K562 (cell line): ENCODE data around the gene XPO1. TPM values are rescaled to one million over a fixed set of nuclear protein-coding genes. Genes with fewer than 3 reads are reported as not detected.
A peak's percentile ranks its signal among the peaks of the same experiment; 100 is the strongest.

ENCODE experiments used
- CCAR2 ChIP-seq: fragments of 200-400 bp; formaldehyde crosslinking; IDR thresholded peaks from 2 replicates; pipeline ENCODE4 v1.6.1; 2017; ENCODE audit warnings: mild to moderate bottlenecking, low read depth, low read length
- ELF1 ChIP-seq: fragments of 200-800 bp; sonication (Bioruptor generic); IDR thresholded peaks from 2 replicates; pipeline ENCODE4 v1.6.1; 2016; ENCODE audit warnings: missing genetic modification characterization, missing compliant biosample characterization
- HNRNPUL1 ChIP-seq: fragments of 200-400 bp; formaldehyde crosslinking; IDR thresholded peaks from 2 replicates; pipeline ENCODE4 v1.6.1; 2017; ENCODE audit warnings: low read length
- POLR2H ChIP-seq: IDR thresholded peaks from 2 replicates; pipeline ENCODE4 v1.6.1; 2016; ENCODE audit warnings: missing genetic modification characterization, low read depth, mild to moderate bottlenecking, control low read depth, missing compliant biosample characterization, moderate library complexity
- RBM17 ChIP-seq: fragments of 200-400 bp; formaldehyde crosslinking; IDR thresholded peaks from 2 replicates; pipeline ENCODE4 v1.6.1; 2017; ENCODE audit warnings: low read depth, mild to moderate bottlenecking, low read length, borderline replicate concordance
- SRF ChIP-seq, 2 experiments: fragments of 250-450, 450-650 bp in 1 of 2; sonication (Bioruptor Pico) in 1 of 2; sonication (generic) in 1 of 2; formaldehyde crosslinking; IDR thresholded peaks; 2 replicates each; pipeline versions ENCODE4 v1.5.0 to v1.5.1; 2020 to 2022; ENCODE audit warnings: mild to moderate bottlenecking in 1 of 2, missing genetic modification reagents in 1 of 2
- TAL1 ChIP-seq: fragments of 450-650 bp; IDR thresholded peaks from 2 replicates; pipeline ENCODE4 v1.6.1; 2016; ENCODE audit warnings: mild to moderate bottlenecking
- ZFX ChIP-seq: sonication (generic); formaldehyde crosslinking; IDR thresholded peaks from 2 replicates; pipeline ENCODE4 v1.8.0; 2022; ENCODE audit warnings: mild to moderate bottlenecking, missing genetic modification reagents, moderate library complexity
- ZNF785 ChIP-seq: fragments of 250-450 bp; sonication (Bioruptor Pico); IDR thresholded peaks from 2 replicates; pipeline ENCODE4 v1.4.0; 2020; ENCODE audit warnings: mild to moderate bottlenecking
- polyA plus RNA-seq, 8 experiments: library from polyadenylated mRNA; depleted of rRNA in 4 of 8; stranded (reverse) in 5 of 8; unstranded in 3 of 8; fragments of >200 nt; fragmentation: Nextera tagmentation in 2 of 8; fragmentation: Illumina TruSeq in 1 of 8; extraction: Ambion mirVana in 2 of 8; extraction: Trizol in 1 of 8; gene quantifications; 2 replicates each; pipeline versions ENCODE4 v1.2.1 to v1.2.3, GENCODE V29; 2011 to 2014; ENCODE audit warnings: inconsistent platforms in 1 of 8, missing spikeins in 1 of 8
- total RNA-seq, 7 experiments: library from RNA; depleted of rRNA in 6 of 7; stranded (reverse); fragments of >200 nt in 6 of 7; fragmentation: Illumina TruSeq in 2 of 7; extraction: Trizol in 2 of 7; gene quantifications; 2 replicates each; pipeline versions ENCODE4 v1.2.1 to v1.2.3, GENCODE V29; 2011 to 2021; ENCODE audit warnings: low replicate concordance in 1 of 7
- TF ChIP-seq, protein P1 (sequence below): fragments of 450-650 bp; IDR thresholded peaks from 2 replicates; pipeline ENCODE4 v1.6.1; 2016; ENCODE audit warnings: antibody characterized with exemption
- TF ChIP-seq, protein P2 (sequence below), 2 experiments: fragments of 450-650 bp; IDR thresholded peaks; 2 replicates each; pipeline ENCODE4 v1.6.1; 2016
- TF ChIP-seq, protein P3 (sequence below): fragments of 250-450 bp; sonication (Bioruptor Pico); IDR thresholded peaks from 2 replicates; pipeline ENCODE4 v1.5.1; 2021; ENCODE audit warnings: mild to moderate bottlenecking
- TF ChIP-seq, protein P4 (sequence below): fragments of 250-450 bp; sonication (Bioruptor Pico); IDR thresholded peaks from 2 replicates; pipeline ENCODE4 v1.5.0; 2021; ENCODE audit warnings: mild to moderate bottlenecking, borderline replicate concordance

Gene XPO1
- total and polyA plus RNA-seq, 9 of the 15 experiments (the other 6 are each of a cell fraction or from before 2014, with no cell fraction given): 86.2 to 307 (median 216) TPM

DNA sequence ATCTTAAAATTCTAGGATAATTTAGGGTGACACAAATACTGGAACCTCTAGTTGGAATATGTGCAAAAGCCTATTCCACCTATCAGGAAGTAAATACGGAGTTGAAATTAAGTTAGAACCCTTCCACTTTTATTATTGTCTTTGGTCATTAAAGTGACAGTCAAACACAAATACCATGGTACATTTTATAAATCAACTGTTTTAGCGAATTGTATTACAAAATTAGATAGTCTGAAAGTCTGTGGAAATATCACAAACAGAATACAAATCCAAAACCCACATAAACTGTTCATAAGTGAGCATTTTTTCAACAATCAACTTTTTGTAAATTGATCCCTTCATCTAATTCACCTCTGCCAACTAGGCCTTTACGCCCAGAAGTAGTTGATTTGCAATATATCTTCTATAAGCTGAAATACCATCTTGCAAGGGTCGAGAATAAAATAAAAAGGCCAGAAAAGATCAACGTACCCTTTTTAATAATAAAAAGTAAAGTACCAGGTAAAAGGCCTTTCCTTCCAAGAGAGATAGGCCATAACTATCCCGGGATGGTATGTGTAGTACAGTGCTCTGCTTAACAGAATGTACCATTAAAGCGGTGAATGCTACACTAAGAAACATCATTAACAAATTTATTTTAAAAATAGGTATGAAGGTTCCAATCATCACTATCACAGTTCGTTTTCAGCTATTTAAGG, 68.6 kb downstream of the XPO1 start (continued):
- TF ChIP-seq, protein P1, sequence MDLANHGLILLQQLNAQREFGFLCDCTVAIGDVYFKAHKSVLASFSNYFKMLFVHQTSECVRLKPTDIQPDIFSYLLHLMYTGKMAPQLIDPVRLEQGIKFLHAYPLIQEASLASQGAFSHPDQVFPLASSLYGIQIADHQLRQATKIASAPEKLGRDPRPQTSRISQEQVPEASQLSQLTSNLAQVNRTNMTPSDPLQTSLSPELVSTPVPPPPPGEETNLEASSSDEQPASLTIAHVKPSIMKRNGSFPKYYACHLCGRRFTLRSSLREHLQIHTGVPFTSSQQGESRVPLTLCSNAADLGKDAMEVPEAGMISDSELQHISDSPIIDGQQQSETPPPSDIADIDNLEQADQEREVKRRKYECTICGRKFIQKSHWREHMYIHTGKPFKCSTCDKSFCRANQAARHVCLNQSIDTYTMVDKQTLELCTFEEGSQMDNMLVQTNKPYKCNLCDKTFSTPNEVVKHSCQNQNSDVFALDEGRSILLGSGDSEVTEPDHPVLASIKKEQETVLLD: no peak
- TF ChIP-seq ELF1 (tag) (0 out of 2 replicates have a peak, but pooled peaks have one; percentile 24), SRF (CRISPR knock-in tag; IDR thresholded peaks at IDR 0.05) (no peak), TAL1 (no peak), CCAR2 (no peak), ZFX (CRISPR knock-in tag) (peak; percentile 56), HNRNPUL1 (no peak), POLR2H (tag) (peak; percentile 51), RBM17 (no peak), ZNF785 (CRISPR knock-in tag) (no peak)
- TF ChIP-seq, protein P2, sequence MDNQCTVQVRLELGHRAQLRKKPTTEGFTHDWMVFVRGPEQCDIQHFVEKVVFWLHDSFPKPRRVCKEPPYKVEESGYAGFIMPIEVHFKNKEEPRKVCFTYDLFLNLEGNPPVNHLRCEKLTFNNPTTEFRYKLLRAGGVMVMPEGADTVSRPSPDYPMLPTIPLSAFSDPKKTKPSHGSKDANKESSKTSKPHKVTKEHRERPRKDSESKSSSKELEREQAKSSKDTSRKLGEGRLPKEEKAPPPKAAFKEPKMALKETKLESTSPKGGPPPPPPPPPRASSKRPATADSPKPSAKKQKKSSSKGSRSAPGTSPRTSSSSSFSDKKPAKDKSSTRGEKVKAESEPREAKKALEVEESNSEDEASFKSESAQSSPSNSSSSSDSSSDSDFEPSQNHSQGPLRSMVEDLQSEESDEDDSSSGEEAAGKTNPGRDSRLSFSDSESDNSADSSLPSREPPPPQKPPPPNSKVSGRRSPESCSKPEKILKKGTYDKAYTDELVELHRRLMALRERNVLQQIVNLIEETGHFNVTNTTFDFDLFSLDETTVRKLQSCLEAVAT (IDR thresholded peaks at IDR 0.05): 0 out of 4 replicates have a peak, but pooled peaks of 1 of the 2 experiments have one; percentile 5
- TF ChIP-seq, protein P3, sequence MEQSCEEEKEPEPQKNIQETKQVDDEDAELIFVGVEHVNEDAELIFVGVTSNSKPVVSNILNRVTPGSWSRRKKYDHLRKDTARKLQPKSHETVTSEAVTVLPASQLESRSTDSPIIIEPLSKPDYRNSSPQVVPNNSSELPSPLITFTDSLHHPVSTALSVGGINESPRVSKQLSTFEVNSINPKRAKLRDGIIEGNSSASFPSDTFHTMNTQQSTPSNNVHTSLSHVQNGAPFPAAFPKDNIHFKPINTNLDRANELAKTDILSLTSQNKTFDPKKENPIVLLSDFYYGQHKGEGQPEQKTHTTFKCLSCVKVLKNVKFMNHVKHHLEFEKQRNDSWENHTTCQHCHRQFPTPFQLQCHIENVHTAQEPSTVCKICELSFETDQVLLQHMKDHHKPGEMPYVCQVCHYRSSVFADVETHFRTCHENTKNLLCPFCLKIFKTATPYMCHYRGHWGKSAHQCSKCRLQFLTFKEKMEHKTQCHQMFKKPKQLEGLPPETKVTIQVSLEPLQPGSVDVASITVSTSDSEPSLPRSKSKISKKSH (CRISPR knock-in tag): no peak
- TF ChIP-seq, protein P4, sequence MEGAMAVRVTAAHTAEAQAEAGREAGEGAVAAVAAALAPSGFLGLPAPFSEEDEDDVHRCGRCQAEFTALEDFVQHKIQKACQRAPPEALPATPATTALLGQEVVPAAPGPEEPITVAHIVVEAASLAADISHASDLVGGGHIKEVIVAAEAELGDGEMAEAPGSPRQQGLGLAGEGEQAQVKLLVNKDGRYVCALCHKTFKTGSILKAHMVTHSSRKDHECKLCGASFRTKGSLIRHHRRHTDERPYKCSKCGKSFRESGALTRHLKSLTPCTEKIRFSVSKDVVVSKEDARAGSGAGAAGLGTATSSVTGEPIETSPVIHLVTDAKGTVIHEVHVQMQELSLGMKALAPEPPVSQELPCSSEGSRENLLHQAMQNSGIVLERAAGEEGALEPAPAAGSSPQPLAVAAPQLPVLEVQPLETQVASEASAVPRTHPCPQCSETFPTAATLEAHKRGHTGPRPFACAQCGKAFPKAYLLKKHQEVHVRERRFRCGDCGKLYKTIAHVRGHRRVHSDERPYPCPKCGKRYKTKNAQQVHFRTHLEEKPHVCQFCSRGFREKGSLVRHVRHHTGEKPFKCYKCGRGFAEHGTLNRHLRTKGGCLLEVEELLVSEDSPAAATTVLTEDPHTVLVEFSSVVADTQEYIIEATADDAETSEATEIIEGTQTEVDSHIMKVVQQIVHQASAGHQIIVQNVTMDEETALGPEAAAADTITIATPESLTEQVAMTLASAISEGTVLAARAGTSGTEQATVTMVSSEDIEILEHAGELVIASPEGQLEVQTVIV (CRISPR knock-in tag): no peak
